ENCODE measurements around the gene SEPTIN5. TPM values are rescaled to one million over a fixed set of nuclear protein-coding genes. Genes with fewer than 3 reads are reported as not detected.

The SEPTIN5 gene
- total and polyA plus RNA-seq, 8 donors: 4.2 to 53.4 (median 7.9) TPM

DNA sequence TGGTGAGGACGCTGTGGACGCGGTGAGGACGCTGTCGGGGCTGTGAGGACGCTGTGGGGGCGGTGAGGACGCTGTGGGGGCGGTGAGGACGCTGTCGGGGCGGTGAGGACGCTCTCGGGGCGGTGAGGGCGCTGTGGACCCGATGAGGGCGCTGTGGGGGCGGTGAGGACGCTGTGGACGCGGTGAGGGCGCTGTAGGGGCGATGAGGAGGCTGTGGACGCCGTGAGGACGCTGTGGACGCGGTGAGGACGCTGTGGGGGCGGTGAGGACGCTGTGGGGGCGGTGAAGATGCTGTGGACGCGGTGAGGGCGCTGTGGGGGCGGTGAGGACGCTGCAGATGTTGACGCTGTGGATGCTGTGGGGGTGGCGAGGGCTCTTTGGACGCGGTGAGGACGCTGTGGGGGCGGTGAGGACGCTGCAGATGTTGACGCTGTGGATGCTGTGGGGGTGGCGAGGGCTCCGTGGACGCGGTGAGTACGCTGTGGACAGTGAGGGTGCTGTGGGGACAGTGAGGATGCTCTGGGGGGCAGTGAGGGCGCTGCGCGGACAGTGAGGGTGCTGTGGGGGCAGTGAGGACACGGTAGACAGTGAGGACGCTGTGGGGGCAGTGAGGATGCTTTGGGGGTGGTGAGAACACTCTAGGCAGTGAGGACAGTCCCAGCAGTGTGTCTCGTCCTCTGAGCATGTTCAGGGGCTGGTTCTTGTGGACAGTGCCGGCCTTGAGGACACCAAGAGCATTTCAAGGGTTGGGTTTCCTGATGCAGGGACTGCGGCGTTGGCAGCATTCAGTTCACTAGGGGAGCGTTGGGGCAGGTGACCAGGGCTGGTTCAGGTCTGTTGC lies 13.2 kb downstream of the SEPTIN5 start:
- 67 to 71% methylated on average over 61 of the region's 61 CpGs for WGBS, 2 donors
- H3K9me3 ChIP-seq: no peaks in the 10 kb centered on the region
- H3K4me3 ChIP-seq: no peak overlapping the region
- no peaks in the 10 kb centered on the region for H3K36me3 ChIP-seq
- intact Hi-C loops (cut with DNase I): no loop called here
- DNase-seq: no peak
- FAIRE-seq: no peak
- no peak for ATAC-seq
- TF ChIP-seq, protein P1, sequence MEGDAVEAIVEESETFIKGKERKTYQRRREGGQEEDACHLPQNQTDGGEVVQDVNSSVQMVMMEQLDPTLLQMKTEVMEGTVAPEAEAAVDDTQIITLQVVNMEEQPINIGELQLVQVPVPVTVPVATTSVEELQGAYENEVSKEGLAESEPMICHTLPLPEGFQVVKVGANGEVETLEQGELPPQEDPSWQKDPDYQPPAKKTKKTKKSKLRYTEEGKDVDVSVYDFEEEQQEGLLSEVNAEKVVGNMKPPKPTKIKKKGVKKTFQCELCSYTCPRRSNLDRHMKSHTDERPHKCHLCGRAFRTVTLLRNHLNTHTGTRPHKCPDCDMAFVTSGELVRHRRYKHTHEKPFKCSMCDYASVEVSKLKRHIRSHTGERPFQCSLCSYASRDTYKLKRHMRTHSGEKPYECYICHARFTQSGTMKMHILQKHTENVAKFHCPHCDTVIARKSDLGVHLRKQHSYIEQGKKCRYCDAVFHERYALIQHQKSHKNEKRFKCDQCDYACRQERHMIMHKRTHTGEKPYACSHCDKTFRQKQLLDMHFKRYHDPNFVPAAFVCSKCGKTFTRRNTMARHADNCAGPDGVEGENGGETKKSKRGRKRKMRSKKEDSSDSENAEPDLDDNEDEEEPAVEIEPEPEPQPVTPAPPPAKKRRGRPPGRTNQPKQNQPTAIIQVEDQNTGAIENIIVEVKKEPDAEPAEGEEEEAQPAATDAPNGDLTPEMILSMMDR (IDR thresholded peaks at IDR 0.05): no peak
- no peaks in the 10 kb centered on the region for H3K27me3 ChIP-seq
- H3K27ac ChIP-seq: no peak overlapping the region
- peaks cover 0 to 10% (median 0%) of the 10 kb centered on the region in 3 donors for H3K4me1 ChIP-seq

DNA sequence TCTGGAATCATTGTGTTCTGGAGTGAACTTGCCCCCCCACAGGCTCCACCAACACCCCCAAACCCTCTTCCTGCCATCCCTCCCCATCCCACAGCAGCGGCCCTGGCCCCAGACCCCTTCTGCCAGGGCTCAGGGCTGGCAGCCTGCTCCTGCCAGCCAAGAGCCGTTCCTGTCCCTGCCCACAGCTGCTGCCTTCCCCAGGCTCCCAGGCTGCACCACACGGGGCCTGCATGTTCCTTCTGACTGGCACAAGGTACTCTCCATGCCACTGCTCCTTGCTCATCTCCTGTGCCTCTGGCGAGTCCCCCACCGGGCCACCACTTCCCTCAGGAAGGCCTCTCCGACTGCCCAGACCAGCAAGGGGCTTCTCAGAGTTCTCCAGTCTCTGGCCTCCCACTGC lies 14.0 kb downstream of the SEPTIN5 start:
- FAIRE-seq (no peak), DNase-seq (peak in 5 of 6 donors; percentile 60 to 88 (median 70)), ATAC-seq (peak; percentile 26 to 50 (median 44))
- Histone ChIP-seq H3K4me3 (no peak overlapping the region), H3K27ac (no peak overlapping the region), H3K9me3 (no peaks in the 10 kb centered on the region), H3K4me1 (peaks cover 0 to 7% (median 0%) of the 10 kb centered on the region in 3 donors), H3K27me3 (no peaks in the 10 kb centered on the region), H3K36me3 (no peaks in the 10 kb centered on the region)
- 43 to 47% methylated on average over 6 of the region's 6 CpGs for WGBS, 2 donors
- intact Hi-C loops (cut with DNase I): no loop called here
- TF ChIP-seq, protein P1 (IDR thresholded peaks at IDR 0.05): no peak

DNA sequence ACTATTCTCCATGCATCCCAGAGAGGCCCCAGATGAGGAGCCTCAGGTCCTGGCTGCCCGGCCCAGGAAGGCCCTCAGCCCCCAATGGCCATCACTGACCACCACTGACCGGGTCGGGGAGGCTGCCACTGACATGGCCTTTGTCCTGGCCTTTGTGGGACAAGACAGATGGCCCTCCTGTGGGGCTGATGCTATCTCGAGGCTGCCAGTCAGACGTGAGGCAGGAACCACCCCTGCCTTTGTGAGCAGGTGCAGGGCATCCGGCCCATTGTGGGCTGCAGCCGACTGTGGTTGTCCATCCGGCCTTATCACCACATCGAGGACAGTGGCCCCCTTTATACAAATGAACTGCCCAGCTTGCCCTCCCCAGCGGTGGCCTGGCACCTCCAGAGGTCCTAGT lies 14.5 kb downstream of the SEPTIN5 start:
- WGBS, 2 donors: 68 to 72% methylated on average over 10 of the region's 10 CpGs
- FAIRE-seq (no peak), DNase-seq (no peak), ATAC-seq (no peak)
- H3K27ac ChIP-seq: no peak overlapping the region
- TF ChIP-seq, protein P1 (IDR thresholded peaks at IDR 0.05): no peak
- H3K4me1 ChIP-seq: peaks cover 0 to 4% (median 0%) of the 10 kb centered on the region in 3 donors
- no peak overlapping the region for H3K4me3 ChIP-seq
- no peaks in the 10 kb centered on the region for H3K27me3 ChIP-seq
- H3K9me3 ChIP-seq: no peaks in the 10 kb centered on the region
- intact Hi-C loops (cut with DNase I): no loop called here
- H3K36me3 ChIP-seq: no peaks in the 10 kb centered on the region

DNA sequence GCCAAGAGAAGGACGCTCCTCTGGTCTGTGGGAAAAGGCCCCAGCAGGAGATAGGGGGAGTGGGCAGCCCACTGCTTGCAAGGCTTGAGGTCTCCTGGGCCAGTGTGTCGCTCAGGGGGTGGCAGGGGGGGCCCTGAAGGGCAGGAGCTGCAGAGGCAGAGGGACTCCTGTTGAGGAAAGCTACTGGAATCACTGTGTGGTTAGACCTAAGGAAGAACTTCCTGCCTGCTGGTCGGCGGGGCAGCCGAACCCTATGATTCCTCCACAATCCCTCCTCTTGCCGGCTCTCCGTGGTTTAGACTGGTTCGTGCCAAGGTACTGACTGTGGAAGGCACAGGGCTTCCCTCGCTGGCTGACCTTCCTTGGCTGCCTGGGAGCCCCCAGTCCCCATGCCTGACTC lies 15.2 kb downstream of the SEPTIN5 start:
- DNase-seq (no peak), FAIRE-seq (no peak), ATAC-seq (no peak)
- Histone ChIP-seq H3K27ac (no peak overlapping the region), H3K9me3 (no peaks in the 10 kb centered on the region), H3K36me3 (no peaks in the 10 kb centered on the region), H3K27me3 (no peaks in the 10 kb centered on the region), H3K4me3 (no peak overlapping the region), H3K4me1 (peaks cover 0 to 4% (median 0%) of the 10 kb centered on the region in 3 donors)
- WGBS, 2 donors: 77 to 87% methylated on average over 7 to 9 of the region's 9 CpGs
- TF ChIP-seq, protein P1 (IDR thresholded peaks at IDR 0.05): no peak
- intact Hi-C loops (cut with DNase I): no loop called here

DNA sequence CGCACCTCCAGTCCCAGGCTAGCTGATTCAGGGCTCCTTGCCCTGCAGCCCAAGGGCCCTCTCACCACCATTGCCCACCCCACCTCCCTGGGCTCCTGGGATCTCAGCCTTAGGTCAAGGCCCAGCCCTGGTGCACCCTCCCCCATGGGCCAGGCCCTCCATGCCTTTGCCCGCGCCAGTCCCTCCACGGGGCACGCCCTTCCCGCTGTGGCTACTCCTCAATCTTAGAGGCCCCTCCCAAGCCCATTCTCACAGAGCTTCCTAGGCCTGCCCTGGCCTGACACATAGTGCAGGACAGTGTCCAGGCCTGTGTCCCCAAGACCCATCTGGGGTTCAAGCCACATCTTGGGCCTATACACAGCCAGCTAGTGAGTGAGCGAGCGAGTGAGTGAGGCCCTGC lies 15.9 kb downstream of the SEPTIN5 start:
- TF ChIP-seq, protein P1 (IDR thresholded peaks at IDR 0.05): no peak
- Histone ChIP-seq H3K4me3 (peak overlapping the region in 1 of 4 donors; percentile 35), H3K36me3 (no peaks in the 10 kb centered on the region), H3K9me3 (no peaks in the 10 kb centered on the region), H3K4me1 (peaks cover 0 to 4% (median 0%) of the 10 kb centered on the region in 3 donors), H3K27ac (no peak overlapping the region), H3K27me3 (no peaks in the 10 kb centered on the region)
- intact Hi-C loops (cut with DNase I): loop anchor here in 2 of 3 donors (2.0 to 5.0 kb wide), 2 partner anchors 177 to 181 kb away; no protein-coding TSS in a partner anchor
- FAIRE-seq (no peak), DNase-seq (no peak), ATAC-seq (no peak)
- 90 to 94% methylated on average over 8 of the region's 8 CpGs for WGBS, 2 donors
